HG02759 (cell line): Measurements from ENCODE around the gene HCN4.
"Not testable (repeated sequence)": the region's sequence is repeated elsewhere in the genome, so short reads cannot be mapped to it uniquely, and the experiment has no call there.

Experiments
- ATAC-seq: cut with Tn5 transposase; IDR thresholded peaks from one replicate; pipeline ENCODE4 v1.9.1; 2021; ENCODE audit warnings: mild to moderate bottlenecking, moderate library complexity; ENCODE audit not compliant: unreplicated experiment

The HCN4 gene

GRCh38 chr15:73368301-73369136 lies at the start of gene HCN4:
HCN4 (minus strand) TSS chr15:73368958; CDS start chr15:73368270, 688 bp downstream.
- ATAC-seq = no peak

GRCh38 chr15:73414876-73415275 lies 46.1 kb upstream of the HCN4 start:
- no peak for ATAC-seq

- ATAC-seq = no peak
Observed at GRCh38 chr15:73403171-73403570, 34.4 kb upstream of the HCN4 start.

- not testable (repeated sequence) for ATAC-seq
Observed at GRCh38 chr15:73400222-73400621, 31.5 kb upstream of the HCN4 start.

GRCh38 chr15:73398861-73399260 lies 30.1 kb upstream of the HCN4 start:
- no peak for ATAC-seq

- no peak for ATAC-seq
Observed at GRCh38 chr15:73397461-73397860, 28.7 kb upstream of the HCN4 start.

GRCh38 chr15:73395671-73396070 lies 26.9 kb upstream of the HCN4 start:
- no peak for ATAC-seq

GRCh38 chr15:73394782-73395181 lies 26.0 kb upstream of the HCN4 start:
- no peak for ATAC-seq

- no peak for ATAC-seq
Observed at GRCh38 chr15:73393336-73393735, 24.6 kb upstream of the HCN4 start.

- no peak for ATAC-seq
Observed at GRCh38 chr15:73392025-73392424, 23.3 kb upstream of the HCN4 start.

- no peak for ATAC-seq
Observed at GRCh38 chr15:73391128-73391872, 22.5 kb upstream of the HCN4 start.

GRCh38 chr15:73389971-73390544 lies 21.3 kb upstream of the HCN4 start:
- no peak for ATAC-seq

- no peak for ATAC-seq
Observed at GRCh38 chr15:73389539-73389938, 20.8 kb upstream of the HCN4 start.

- ATAC-seq = no peak
Observed at GRCh38 chr15:73388256-73388781, 19.6 kb upstream of the HCN4 start.

- ATAC-seq = no peak
Observed at GRCh38 chr15:73387507-73388255, 18.9 kb upstream of the HCN4 start.

GRCh38 chr15:73386886-73387506 lies 18.2 kb upstream of the HCN4 start:
- ATAC-seq = no peak

GRCh38 chr15:73386238-73386637 lies 17.5 kb upstream of the HCN4 start:
- ATAC-seq = no peak

GRCh38 chr15:73385205-73385604 lies 16.4 kb upstream of the HCN4 start:
- ATAC-seq = no peak

GRCh38 chr15:73383310-73384189 lies 14.8 kb upstream of the HCN4 start:
- ATAC-seq = no peak
